AG09319 (cell line): ENCODE results near the gene FAM20A.

Source experiments
- DNase-seq: peaks from one replicate; pipeline ENCODE4 v3.0.0-alpha.2; 2010; ENCODE audit warnings: low read depth; ENCODE audit errors: extremely low read depth
- TF ChIP-seq, protein P1 (sequence below): IDR thresholded peaks from 2 replicates; pipeline ENCODE4 v1.5.1; 2011; ENCODE audit warnings: low read depth, mild to moderate bottlenecking, inconsistent platforms, low read length, moderate library complexity

Gene FAM20A

DNA sequence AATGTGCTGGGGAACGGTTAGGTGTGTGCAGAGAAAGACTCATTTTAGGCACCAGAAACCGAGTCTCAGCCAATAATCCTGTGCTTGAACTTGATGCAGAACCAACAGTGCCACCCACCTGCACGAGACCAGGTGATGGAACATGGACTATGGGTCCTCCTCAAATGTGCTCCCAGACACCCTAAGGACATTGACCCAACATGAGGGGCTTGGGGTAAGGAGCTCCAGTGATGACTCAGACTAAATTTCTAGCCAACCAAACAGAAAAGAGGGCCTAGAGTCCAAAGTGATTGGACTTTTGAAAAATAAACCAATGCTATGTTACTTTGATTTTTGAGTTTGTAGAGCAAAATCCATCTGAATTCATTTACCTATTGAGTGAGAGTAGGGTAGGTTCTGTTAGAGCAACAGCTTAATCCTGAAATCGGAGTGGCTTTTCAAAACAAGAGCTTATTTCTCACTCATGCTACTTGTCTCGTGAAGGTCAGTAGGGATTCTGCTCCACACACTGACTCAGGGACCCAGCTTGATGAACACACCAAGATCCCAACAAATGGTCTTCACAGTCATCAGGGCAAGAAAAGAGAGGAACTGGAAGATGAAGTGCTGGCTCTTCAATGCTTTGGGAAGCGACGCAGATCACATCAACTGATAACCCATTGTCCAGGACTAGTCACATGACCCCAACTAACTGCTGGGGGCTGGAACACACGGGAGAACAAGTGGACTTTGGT is 21.8 kb downstream of the FAM20A start:
- TF ChIP-seq, protein P1, sequence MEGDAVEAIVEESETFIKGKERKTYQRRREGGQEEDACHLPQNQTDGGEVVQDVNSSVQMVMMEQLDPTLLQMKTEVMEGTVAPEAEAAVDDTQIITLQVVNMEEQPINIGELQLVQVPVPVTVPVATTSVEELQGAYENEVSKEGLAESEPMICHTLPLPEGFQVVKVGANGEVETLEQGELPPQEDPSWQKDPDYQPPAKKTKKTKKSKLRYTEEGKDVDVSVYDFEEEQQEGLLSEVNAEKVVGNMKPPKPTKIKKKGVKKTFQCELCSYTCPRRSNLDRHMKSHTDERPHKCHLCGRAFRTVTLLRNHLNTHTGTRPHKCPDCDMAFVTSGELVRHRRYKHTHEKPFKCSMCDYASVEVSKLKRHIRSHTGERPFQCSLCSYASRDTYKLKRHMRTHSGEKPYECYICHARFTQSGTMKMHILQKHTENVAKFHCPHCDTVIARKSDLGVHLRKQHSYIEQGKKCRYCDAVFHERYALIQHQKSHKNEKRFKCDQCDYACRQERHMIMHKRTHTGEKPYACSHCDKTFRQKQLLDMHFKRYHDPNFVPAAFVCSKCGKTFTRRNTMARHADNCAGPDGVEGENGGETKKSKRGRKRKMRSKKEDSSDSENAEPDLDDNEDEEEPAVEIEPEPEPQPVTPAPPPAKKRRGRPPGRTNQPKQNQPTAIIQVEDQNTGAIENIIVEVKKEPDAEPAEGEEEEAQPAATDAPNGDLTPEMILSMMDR = no peak
- DNase-seq = no peak

DNA sequence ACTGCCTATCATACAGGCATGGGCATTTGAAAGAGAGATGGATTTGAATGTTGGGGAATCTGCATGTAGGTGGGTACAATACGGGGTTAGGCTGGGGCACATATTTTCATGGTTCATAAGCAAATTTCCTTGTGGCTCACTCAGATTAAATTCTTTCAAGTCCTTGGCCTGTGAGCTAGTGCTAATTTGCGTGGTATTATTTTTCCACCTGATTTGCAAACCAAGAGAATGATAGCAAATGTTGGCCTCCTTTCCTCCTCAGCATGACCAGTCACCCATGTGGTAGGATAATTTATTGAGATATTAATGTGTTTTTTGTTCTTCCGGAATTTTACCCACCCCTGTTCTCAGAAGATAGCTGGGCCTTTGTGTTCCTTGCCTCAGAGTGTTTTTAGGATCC is 22.9 kb downstream of the FAM20A start:
- TF ChIP-seq, protein P1 = no peak
- DNase-seq = no peak

DNA sequence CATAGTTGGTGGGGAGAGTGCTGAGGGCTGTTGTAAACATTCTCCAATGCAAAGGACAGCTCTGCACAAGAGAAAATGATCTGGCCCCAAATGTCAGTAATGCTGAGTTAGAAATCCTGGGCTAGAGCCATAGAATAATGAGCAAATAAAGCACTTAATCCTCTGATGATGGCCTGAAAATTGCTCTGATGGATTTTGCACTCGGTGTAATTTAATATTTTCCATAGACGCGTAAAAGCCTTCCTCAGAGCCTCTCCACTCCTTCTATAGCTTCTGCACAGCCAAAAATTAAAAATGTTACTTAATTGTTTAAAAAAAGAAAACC is 23.7 kb downstream of the FAM20A start:
- DNase-seq = no peak
- TF ChIP-seq, protein P1 = no peak

DNA sequence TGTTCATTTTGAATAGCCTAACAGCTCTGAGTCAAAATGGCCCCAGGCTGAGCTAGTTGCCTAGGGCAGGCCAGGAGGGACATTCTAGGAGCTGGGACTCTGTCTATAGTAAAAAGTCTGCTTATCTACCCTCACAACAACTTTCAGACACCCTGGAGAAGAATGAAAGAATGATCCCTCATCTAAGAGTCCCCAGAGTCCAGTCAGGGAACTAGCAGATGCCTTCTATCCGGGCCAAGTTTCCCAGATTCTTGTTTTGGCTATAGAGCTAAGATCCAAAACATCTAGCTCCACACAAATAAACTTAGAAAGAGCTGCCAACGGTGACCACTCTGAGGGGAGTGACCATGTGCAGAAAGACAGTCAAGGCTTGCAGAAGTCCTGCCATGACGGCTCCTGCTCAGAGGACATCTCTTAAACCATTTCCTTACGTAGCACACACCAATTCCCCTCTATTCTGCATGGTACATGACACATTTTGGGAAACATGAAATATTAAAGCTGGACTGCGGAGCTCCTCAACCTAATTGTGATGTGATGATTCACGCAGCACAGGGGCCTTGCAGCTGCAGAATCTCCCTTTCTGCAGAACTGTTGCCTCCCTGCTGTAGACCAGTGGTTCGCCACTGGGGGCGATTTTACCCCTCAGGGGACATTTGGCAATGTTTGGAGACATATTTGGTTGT is 24.2 kb downstream of the FAM20A start:
- peak; percentile 54 for DNase-seq
- TF ChIP-seq, protein P1 = peak; percentile 43

DNA sequence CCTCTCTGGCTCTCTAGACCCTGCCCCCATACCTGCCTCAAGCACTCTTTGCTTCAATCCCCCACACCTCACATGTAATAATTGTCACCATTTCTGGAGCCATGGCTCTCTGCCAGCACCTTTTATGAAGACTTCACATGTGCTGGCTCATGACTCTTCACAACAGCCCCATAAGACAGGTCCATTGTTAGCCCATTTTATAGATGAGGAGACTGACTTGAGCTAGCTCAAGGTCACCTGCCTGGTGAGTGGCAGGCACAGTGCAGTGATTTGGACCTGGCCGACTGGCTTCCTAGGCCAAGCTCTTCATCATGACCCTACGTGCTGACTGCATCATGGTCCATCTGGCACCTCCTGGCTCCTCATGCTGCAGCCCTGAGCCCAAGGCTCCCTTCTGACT is 25.0 kb downstream of the FAM20A start:
- DNase-seq = no peak
- TF ChIP-seq, protein P1 = no peak

DNA sequence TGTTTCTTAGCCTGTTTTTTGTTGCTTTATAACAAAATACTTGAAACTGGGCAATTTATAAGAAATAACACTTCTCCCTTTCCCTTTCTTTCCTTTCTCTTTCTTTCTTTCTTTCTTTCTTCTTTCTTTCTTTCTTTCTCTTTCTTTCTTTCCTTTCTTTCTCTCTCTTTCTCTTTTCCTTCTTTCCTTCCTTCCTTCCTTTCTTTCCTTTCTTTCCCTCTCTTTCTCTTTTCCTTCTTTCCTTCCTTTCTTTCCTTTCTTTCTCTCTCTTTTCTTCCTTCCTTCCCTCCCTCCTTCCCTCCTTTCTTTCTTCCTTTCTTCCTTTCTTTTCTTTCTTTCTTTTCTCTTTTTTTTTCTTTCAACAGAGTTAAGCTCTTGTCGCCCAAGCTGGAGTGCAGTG is 27.8 kb downstream of the FAM20A start:
- no peak for DNase-seq
- TF ChIP-seq, protein P1 = no peak

DNA sequence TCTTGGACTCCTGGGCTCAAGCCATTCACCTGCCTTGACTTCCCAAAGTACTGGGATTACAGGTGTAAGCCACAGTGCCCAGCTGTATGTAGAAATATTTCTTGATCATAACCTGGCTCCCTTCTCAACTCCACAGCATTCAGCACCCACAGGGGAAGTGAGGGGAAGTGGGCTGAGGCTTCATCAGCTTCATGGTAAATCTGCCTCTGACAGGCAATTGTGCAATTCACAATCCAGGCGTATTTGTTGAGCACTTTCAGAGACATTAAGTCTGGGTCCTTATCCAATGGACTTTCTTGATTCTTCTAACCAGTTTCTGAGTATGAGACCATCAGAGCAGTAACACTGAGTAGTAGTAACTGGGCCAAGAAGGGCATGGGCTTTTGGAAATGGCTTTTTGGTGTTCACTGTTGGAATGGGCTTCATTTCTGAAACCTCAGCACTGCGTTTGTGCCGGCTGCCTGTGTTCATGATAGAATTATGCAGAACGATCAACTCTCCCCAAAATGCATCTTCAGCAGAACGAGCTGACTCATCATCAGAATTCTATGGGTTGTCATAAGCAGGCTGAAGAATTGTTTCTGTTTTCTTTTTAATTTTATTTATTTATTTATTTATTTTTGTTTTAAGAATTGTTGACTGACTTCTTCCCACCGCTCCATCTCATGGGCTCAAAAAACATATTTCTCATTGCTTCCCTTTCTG is 28.9 kb downstream of the FAM20A start:
- TF ChIP-seq, protein P1 = no peak
- DNase-seq = no peak
